SK-N-SH (cell line): ENCODE measurements around the gene NODAL. TPM values are rescaled to one million over a fixed set of nuclear protein-coding genes. Genes with fewer than 3 reads are reported as not detected.

Experiments used
- CTCF ChIA-PET: fragments of 300-600, 350-600 bp; formaldehyde crosslinking; extraction: SDS; loops from one replicate; lab custom pipeline; 2021; lab: Yijun Ruan, JAX
- POLR2A ChIA-PET: fragments of 350-600 bp; sonication (Branson Sonifier 250); formaldehyde crosslinking; extraction: SDS; loops from one replicate; lab custom pipeline; 2020; ENCODE audit warnings: antibody characterized with exemption, inconsistent platforms; lab: Yijun Ruan, JAX
- DNase-seq: peaks from one replicate; pipeline ENCODE4 v3.0.0; 2012
- H2AFZ ChIP-seq: fragments of 200-600 bp; sonication (generic); 2 replicates; pipeline ENCODE4 v1.8.1; 2016; ENCODE audit warnings: antibody characterized with exemption, mild to moderate bottlenecking, low read depth
- H3F3A ChIP-seq: fragments of 200-600 bp; sonication (generic); replicated peaks from 2 replicates; pipeline ENCODE3; 2016; ENCODE audit warnings: antibody characterized with exemption, mild to moderate bottlenecking; ENCODE audit not compliant: insufficient read depth
- H3K27ac ChIP-seq, 2 experiments: fragments of 200-500 bp in 1 of 2; fragments of 200-600 bp in 1 of 2; sonication (Bioruptor generic) in 1 of 2; sonication (generic), shearing (Covaris generic) in 1 of 2; 2 replicates each; pipeline versions ENCODE4 v1.5.1 to v1.6.1; 2014 to 2016; ENCODE audit warnings: low read depth in 2 of 2, inconsistent platforms in 1 of 2, low read length in 1 of 2, mild to moderate bottlenecking in 1 of 2, mixed read lengths in 1 of 2
- H3K27me3 ChIP-seq: fragments of 200-600 bp; sonication (generic), shearing (Covaris generic); 2 replicates; pipeline ENCODE4 v1.6.1; 2016; ENCODE audit warnings: mixed run types; ENCODE audit not compliant: insufficient read depth
- H3K36me3 ChIP-seq, 2 experiments: fragments of 200-500 bp in 1 of 2; fragments of 200-600 bp in 1 of 2; sonication (Bioruptor generic) in 1 of 2; sonication (generic) in 1 of 2; replicated peaks in 1 of 2; 2 replicates each; pipeline versions ENCODE3 to v1.5.1; 2014 to 2016; ENCODE audit warnings: low read length in 1 of 2, mild to moderate bottlenecking in 1 of 2; ENCODE audit not compliant: insufficient read depth in 2 of 2, control insufficient read depth in 1 of 2
- H3K4me1 ChIP-seq, 2 experiments: fragments of 200-500 bp in 1 of 2; fragments of 200-600 bp in 1 of 2; sonication (Bioruptor generic) in 1 of 2; sonication (generic), shearing (Covaris generic) in 1 of 2; 2 replicates each; pipeline versions ENCODE4 v1.5.1 to v1.6.1; 2014 to 2016; ENCODE audit warnings: low read depth in 1 of 2, low read length in 1 of 2, mixed run types in 1 of 2; ENCODE audit not compliant: insufficient read depth in 2 of 2, control insufficient read depth in 1 of 2
- H3K4me2 ChIP-seq: fragments of 200-600 bp; sonication (generic), shearing (Covaris generic); 2 replicates; pipeline ENCODE4 v1.6.1; 2017; ENCODE audit warnings: mixed run types
- H3K4me3 ChIP-seq, 2 experiments: fragments of 200-500 bp in 1 of 2; fragments of 200-600 bp in 1 of 2; sonication (Bioruptor generic) in 1 of 2; sonication (generic), shearing (Covaris generic) in 1 of 2; 2 replicates each; pipeline versions ENCODE4 v1.5.1 to v1.8.1; 2014 to 2016; ENCODE audit warnings: low read depth in 2 of 2, inconsistent platforms in 1 of 2, low read length in 1 of 2, mild to moderate bottlenecking in 1 of 2, mixed read lengths in 1 of 2, moderate library complexity in 1 of 2
- H3K79me2 ChIP-seq: fragments of 200-600 bp; sonication (generic); 2 replicates; pipeline ENCODE4 v1.8.1; 2017; ENCODE audit warnings: mild to moderate bottlenecking; ENCODE audit not compliant: insufficient read depth
- H3K9ac ChIP-seq: fragments of 200-600 bp; sonication (generic); 2 replicates; pipeline ENCODE4 v1.6.1; 2017; ENCODE audit warnings: mixed run types
- H3K9me2 ChIP-seq: fragments of 200-600 bp; sonication (generic); 2 replicates; pipeline ENCODE4 v1.6.1; 2017; ENCODE audit warnings: mixed run types
- H3K9me3 ChIP-seq: fragments of 200-600 bp; sonication (generic); 2 replicates; pipeline ENCODE4 v1.6.1; 2017; ENCODE audit warnings: mixed run types, mild to moderate bottlenecking, moderate library complexity
- H4K20me1 ChIP-seq: fragments of 200-600 bp; sonication (generic); 2 replicates; pipeline ENCODE4 v1.6.1; 2017; ENCODE audit warnings: mild to moderate bottlenecking, mixed run types; ENCODE audit not compliant: insufficient read depth
- CHD2 ChIP-seq: fragments of 150-350 bp; IDR thresholded peaks from 2 replicates; pipeline ENCODE4 v1.6.1; 2018; ENCODE audit warnings: low read length; ENCODE audit not compliant: partially characterized antibody
- EZH2phosphoT487 ChIP-seq: fragments of 200-600 bp; sonication (generic); IDR thresholded peaks from 2 replicates; pipeline ENCODE4 v1.6.1; 2017; ENCODE audit warnings: low read depth, mixed run types, mild to moderate bottlenecking, antibody characterized with exemption, moderate library complexity, borderline replicate concordance
- FOXJ3 ChIP-seq: sonication (generic); formaldehyde crosslinking; IDR thresholded peaks from 2 replicates; pipeline ENCODE4 v1.5.1; 2020; ENCODE audit warnings: mild to moderate bottlenecking, missing genetic modification reagents
- GABPA ChIP-seq: IDR thresholded peaks from 2 replicates; pipeline ENCODE4 v1.4.0; 2012; ENCODE audit warnings: low read depth, mild to moderate bottlenecking
- GATA2 ChIP-seq: sonication (generic); formaldehyde crosslinking; IDR thresholded peaks from 2 replicates; pipeline ENCODE4 v1.5.0; 2020; ENCODE audit warnings: mild to moderate bottlenecking, missing genetic modification reagents
- JUND ChIP-seq: IDR thresholded peaks from 2 replicates; pipeline ENCODE4 v1.4.0; 2012
- MEF2A ChIP-seq: IDR thresholded peaks from 2 replicates; pipeline ENCODE4 v1.4.0; 2012; ENCODE audit warnings: low read depth, borderline replicate concordance
- MXI1 ChIP-seq: IDR thresholded peaks from 2 replicates; pipeline ENCODE4 v1.6.1; 2012; ENCODE audit warnings: mild to moderate bottlenecking, low read depth, low read length, improper control_type of control experiment
- RAD21 ChIP-seq: IDR thresholded peaks from 2 replicates; pipeline ENCODE4 v1.6.1; 2012; ENCODE audit warnings: mild to moderate bottlenecking, low read length
- RFX5 ChIP-seq: IDR thresholded peaks from 2 replicates; pipeline ENCODE4 v1.6.1; 2012; ENCODE audit warnings: mild to moderate bottlenecking, improper control_type of control experiment, low read length
- TAF1 ChIP-seq: IDR thresholded peaks from 2 replicates; pipeline ENCODE4 v1.6.1; 2012; ENCODE audit warnings: low read depth, mild to moderate bottlenecking, low read length, moderate library complexity, borderline replicate concordance
- TCF12 ChIP-seq: IDR thresholded peaks from 2 replicates; pipeline ENCODE4 v1.4.0; 2012
- TEAD4 ChIP-seq: IDR thresholded peaks from 2 replicates; pipeline ENCODE4 v1.4.0; 2012; ENCODE audit warnings: mild to moderate bottlenecking, borderline replicate concordance; ENCODE audit not compliant: insufficient read depth
- WGBS: methylation state at CpG from one replicate; pipeline ENCODE4 v1.1.6; 2017; ENCODE audit warnings: low lambda C conversion rate; 5-methylcytosine and 5-hydroxymethylcytosine counted together
- polyA plus RNA-seq, 3 experiments: library from polyadenylated mRNA; depleted of rRNA; stranded (reverse); fragments of >200 nt; gene quantifications; 2 replicates each; pipeline ENCODE4 v1.2.3, GENCODE V29; 2012
- TF ChIP-seq, protein P1 (sequence below): fragments of 150-350 bp; IDR thresholded peaks from 2 replicates; pipeline ENCODE4 v1.6.1; 2016; ENCODE audit warnings: mild to moderate bottlenecking, low read depth, low read length
- TF ChIP-seq, protein P2 (sequence below): IDR thresholded peaks from 2 replicates; pipeline ENCODE4 v1.4.0; 2012; ENCODE audit warnings: low read depth, borderline replicate concordance
- TF ChIP-seq, protein P3 (sequence below): IDR thresholded peaks from 2 replicates; pipeline ENCODE4 v1.4.0; 2012; ENCODE audit warnings: low read depth
- TF ChIP-seq, protein P4 (sequence below): IDR thresholded peaks from 2 replicates; pipeline ENCODE4 v1.6.1; 2012; ENCODE audit warnings: mild to moderate bottlenecking, low read depth, low read length, moderate library complexity
- TF ChIP-seq, protein P5 (sequence below): fragments of 200-600 bp; sonication (generic); IDR thresholded peaks from 2 replicates; pipeline ENCODE4 v1.6.1; 2017; ENCODE audit warnings: antibody characterized with exemption, mild to moderate bottlenecking, moderate library complexity

The NODAL gene
- polyA plus RNA-seq, 1 of the 3 experiments (the other 2 are of a cell fraction) = not detected

DNA sequence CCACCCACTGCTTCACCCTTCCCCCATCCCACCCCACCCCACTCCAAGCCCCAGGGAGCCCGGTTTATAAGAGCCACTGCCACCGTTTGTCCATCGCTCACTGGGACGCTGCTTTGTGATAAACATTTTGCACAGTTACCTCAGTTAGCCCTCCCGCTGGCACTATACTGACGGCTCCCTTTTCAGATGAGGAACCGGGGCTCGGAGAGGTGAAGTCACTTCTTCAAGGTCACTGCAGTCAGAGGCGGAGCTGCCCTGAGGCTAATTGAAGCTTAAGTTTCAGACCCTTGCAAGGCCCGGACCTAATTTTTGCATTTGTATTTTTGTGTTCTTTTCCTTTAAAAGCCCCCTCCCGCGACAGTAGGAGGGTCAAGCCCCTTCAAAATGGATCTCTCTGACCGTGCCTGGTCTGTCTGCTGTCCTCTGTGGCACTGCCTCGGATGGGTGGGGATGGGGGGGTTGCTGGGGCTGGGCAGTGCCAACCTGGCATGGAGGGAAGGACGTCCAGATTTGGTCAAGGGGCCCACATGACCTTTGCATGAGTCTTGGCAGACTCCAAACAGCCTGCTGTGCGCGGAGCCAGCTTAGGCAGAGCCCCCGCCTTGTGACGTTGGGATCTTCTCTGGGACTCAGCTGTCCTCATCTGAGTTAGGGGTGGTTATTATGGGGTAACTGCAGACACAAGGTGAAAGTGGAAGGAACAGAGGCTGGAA lies 17.7 kb upstream of the NODAL start:
- Histone ChIP-seq H3K4me3 (no peak overlapping the region), H3K9ac (no peak overlapping the region), H3K27me3 (no peaks in the 10 kb centered on the region; the same call in 1 of the 2 replicates)
- 72% methylated on average over 18 of the region's 19 CpGs for WGBS
- DNase-seq = no peak
- TF ChIP-seq MXI1 (no peak), JUND (no peak), GATA2 (no peak), FOXJ3 (CRISPR knock-in tag) (no peak), MEF2A (no peak), TCF12 (no peak), TAF1 (no peak), CHD2 (no peak), EZH2phosphoT487 (no peak), TEAD4 (no peak), GABPA (no peak), RFX5 (no peak), RAD21 (no peak)
- TF ChIP-seq, protein P1, sequence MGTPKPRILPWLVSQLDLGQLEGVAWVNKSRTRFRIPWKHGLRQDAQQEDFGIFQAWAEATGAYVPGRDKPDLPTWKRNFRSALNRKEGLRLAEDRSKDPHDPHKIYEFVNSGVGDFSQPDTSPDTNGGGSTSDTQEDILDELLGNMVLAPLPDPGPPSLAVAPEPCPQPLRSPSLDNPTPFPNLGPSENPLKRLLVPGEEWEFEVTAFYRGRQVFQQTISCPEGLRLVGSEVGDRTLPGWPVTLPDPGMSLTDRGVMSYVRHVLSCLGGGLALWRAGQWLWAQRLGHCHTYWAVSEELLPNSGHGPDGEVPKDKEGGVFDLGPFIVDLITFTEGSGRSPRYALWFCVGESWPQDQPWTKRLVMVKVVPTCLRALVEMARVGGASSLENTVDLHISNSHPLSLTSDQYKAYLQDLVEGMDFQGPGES = no peak
- TF ChIP-seq, protein P2, sequence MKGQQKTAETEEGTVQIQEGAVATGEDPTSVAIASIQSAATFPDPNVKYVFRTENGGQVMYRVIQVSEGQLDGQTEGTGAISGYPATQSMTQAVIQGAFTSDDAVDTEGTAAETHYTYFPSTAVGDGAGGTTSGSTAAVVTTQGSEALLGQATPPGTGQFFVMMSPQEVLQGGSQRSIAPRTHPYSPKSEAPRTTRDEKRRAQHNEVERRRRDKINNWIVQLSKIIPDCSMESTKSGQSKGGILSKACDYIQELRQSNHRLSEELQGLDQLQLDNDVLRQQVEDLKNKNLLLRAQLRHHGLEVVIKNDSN = no peak
- TF ChIP-seq, protein P3, sequence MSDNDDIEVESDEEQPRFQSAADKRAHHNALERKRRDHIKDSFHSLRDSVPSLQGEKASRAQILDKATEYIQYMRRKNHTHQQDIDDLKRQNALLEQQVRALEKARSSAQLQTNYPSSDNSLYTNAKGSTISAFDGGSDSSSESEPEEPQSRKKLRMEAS = no peak
- TF ChIP-seq, protein P4, sequence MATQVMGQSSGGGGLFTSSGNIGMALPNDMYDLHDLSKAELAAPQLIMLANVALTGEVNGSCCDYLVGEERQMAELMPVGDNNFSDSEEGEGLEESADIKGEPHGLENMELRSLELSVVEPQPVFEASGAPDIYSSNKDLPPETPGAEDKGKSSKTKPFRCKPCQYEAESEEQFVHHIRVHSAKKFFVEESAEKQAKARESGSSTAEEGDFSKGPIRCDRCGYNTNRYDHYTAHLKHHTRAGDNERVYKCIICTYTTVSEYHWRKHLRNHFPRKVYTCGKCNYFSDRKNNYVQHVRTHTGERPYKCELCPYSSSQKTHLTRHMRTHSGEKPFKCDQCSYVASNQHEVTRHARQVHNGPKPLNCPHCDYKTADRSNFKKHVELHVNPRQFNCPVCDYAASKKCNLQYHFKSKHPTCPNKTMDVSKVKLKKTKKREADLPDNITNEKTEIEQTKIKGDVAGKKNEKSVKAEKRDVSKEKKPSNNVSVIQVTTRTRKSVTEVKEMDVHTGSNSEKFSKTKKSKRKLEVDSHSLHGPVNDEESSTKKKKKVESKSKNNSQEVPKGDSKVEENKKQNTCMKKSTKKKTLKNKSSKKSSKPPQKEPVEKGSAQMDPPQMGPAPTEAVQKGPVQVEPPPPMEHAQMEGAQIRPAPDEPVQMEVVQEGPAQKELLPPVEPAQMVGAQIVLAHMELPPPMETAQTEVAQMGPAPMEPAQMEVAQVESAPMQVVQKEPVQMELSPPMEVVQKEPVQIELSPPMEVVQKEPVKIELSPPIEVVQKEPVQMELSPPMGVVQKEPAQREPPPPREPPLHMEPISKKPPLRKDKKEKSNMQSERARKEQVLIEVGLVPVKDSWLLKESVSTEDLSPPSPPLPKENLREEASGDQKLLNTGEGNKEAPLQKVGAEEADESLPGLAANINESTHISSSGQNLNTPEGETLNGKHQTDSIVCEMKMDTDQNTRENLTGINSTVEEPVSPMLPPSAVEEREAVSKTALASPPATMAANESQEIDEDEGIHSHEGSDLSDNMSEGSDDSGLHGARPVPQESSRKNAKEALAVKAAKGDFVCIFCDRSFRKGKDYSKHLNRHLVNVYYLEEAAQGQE = no peak
- TF ChIP-seq, protein P5, sequence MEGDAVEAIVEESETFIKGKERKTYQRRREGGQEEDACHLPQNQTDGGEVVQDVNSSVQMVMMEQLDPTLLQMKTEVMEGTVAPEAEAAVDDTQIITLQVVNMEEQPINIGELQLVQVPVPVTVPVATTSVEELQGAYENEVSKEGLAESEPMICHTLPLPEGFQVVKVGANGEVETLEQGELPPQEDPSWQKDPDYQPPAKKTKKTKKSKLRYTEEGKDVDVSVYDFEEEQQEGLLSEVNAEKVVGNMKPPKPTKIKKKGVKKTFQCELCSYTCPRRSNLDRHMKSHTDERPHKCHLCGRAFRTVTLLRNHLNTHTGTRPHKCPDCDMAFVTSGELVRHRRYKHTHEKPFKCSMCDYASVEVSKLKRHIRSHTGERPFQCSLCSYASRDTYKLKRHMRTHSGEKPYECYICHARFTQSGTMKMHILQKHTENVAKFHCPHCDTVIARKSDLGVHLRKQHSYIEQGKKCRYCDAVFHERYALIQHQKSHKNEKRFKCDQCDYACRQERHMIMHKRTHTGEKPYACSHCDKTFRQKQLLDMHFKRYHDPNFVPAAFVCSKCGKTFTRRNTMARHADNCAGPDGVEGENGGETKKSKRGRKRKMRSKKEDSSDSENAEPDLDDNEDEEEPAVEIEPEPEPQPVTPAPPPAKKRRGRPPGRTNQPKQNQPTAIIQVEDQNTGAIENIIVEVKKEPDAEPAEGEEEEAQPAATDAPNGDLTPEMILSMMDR = no peak
- TF ChIP-seq, all 33 proteins: peak for 0
- H3K27ac ChIP-seq = no peak overlapping the region
- POLR2A ChIA-PET = no interaction called here
- no peaks in the 10 kb centered on the region for H3K9me3 ChIP-seq
- H3K4me2 ChIP-seq = no peak overlapping the region
- H3F3A ChIP-seq = no peaks in the 10 kb centered on the region
- no peaks in the 10 kb centered on the region for H3K79me2 ChIP-seq
- CTCF ChIA-PET = interaction anchor here (0.6 to 7.0 kb wide), 8 partner anchors 16 to 300 kb away, joined by 3 to 190 read pairs (median 19); partner anchors contain the start of gene PALD1
- H2AFZ ChIP-seq = no peak overlapping the region
- H3K4me1 ChIP-seq = peaks cover 0 to 24% of the 10 kb centered on the region in 2 experiments; a peak in 1 of 4 replicates
- H3K9me2 ChIP-seq = no peaks in the 10 kb centered on the region
- no peaks in the 10 kb centered on the region for H4K20me1 ChIP-seq
- H3K36me3 ChIP-seq = no peaks in the 10 kb centered on the region
